Ascending aorta (tissue), 2 donors: ENCODE measurements around the gene RSL24D1. TPM values are rescaled to one million over a fixed set of nuclear protein-coding genes. Genes with fewer than 3 reads are reported as not detected.

Experiments used
- DNase-seq, 2 donors: peaks; one replicate each; pipeline ENCODE4 v3.0.0-alpha.2; 2019; ENCODE audit warnings: low spot score in 2 of 2
- H3K27ac ChIP-seq, 2 donors: fragments of 200-600 bp; sonication (generic); one replicate each; pipeline ENCODE4 v1.5.1; 2016 to 2017; ENCODE audit warnings: mild to moderate bottlenecking in 1 of 2
- H3K27me3 ChIP-seq: fragments of 200-600 bp; sonication (generic); one replicate; pipeline ENCODE4 v1.5.1; 2017
- H3K36me3 ChIP-seq, 2 donors: fragments of 200-600 bp; sonication (generic); one replicate each; pipeline ENCODE4 v1.5.1; 2016
- H3K4me1 ChIP-seq, 2 donors: fragments of 200-600 bp; sonication (generic); one replicate each; pipeline ENCODE4 v1.5.1; 2016 to 2017; ENCODE audit warnings: mild to moderate bottlenecking in 1 of 2
- H3K4me3 ChIP-seq, 2 donors: fragments of 200-600 bp; sonication (generic); one replicate each; pipeline ENCODE4 v1.5.1; 2016 to 2017; ENCODE audit warnings: mild to moderate bottlenecking in 1 of 2
- H3K9me3 ChIP-seq, 2 donors: fragments of 200-600 bp; sonication (generic); one replicate each; pipeline ENCODE4 v1.5.1; 2016
- CTCF ChIP-seq, 3 experiments: fragments of 200-600 bp in 2 of 3; fragments of 450-650 bp in 1 of 3; sonication (generic) in 2 of 3; IDR thresholded peaks; one replicate each; pipeline ENCODE4 v1.5.1; 2016 to 2019; ENCODE audit warnings: antibody characterized with exemption in 3 of 3, mild to moderate bottlenecking in 1 of 3, moderate library complexity in 1 of 3
- intact Hi-C: fragments of 100-400 bp; cut with DNase I; formaldehyde crosslinking; loops from one replicate; pipeline ENCODE4 v1.15.1; 2023
- total RNA-seq: library from RNA; depleted of rRNA; stranded (reverse); fragments of >200 nt; gene quantifications from one replicate; pipeline ENCODE4 v1.1.0, GENCODE V29; 2016

Gene RSL24D1
- total RNA-seq, 1 donor from 2014 or later, result 15.3 TPM

- Histone ChIP-seq H3K9me3 (no peaks in the 10 kb centered on the region), H3K4me3 (no peak overlapping the region), H3K4me1 (no peaks in the 10 kb centered on the region), H3K36me3 (no peaks in the 10 kb centered on the region), H3K27me3 (no peaks in the 10 kb centered on the region), H3K27ac (no peak overlapping the region)
- TF ChIP-seq CTCF (IDR thresholded peaks at IDR 0.05), result no peak
- DNase-seq, result no peak
- intact Hi-C loops, result no loop called here
These were observed 42.8 kb upstream of the RSL24D1 start for GRCh38 chr15:55239440-55240124.

GRCh38 chr15:55238877-55239276, 42.1 kb upstream of the RSL24D1 start:
- no peaks in the 10 kb centered on the region for H3K4me1 ChIP-seq
- TF ChIP-seq CTCF (IDR thresholded peaks at IDR 0.05), result no peak
- H3K27me3 ChIP-seq, result no peaks in the 10 kb centered on the region
- H3K9me3 ChIP-seq, result no peaks in the 10 kb centered on the region
- H3K27ac ChIP-seq, result no peak overlapping the region
- DNase-seq, result no peak
- H3K36me3 ChIP-seq, result no peaks in the 10 kb centered on the region
- intact Hi-C loops, result no loop called here
- H3K4me3 ChIP-seq, result no peak overlapping the region

- Histone ChIP-seq H3K27ac (no peak overlapping the region), H3K9me3 (no peaks in the 10 kb centered on the region), H3K27me3 (no peaks in the 10 kb centered on the region), H3K4me3 (no peak overlapping the region), H3K36me3 (no peaks in the 10 kb centered on the region), H3K4me1 (no peaks in the 10 kb centered on the region)
- DNase-seq, result no peak
- intact Hi-C loops, result no loop called here
- no peak for TF ChIP-seq CTCF (IDR thresholded peaks at IDR 0.05)
These were observed 40.7 kb upstream of the RSL24D1 start for GRCh38 chr15:55237219-55238130.

- TF ChIP-seq CTCF (IDR thresholded peaks at IDR 0.05), result no peak
These were observed 38.9 kb upstream of the RSL24D1 start for GRCh38 chr15:55235546-55236036.

GRCh38 chr15:55234800-55235104, 38.0 kb upstream of the RSL24D1 start:
- no peaks in the 10 kb centered on the region for H3K27me3 ChIP-seq
- no peak for TF ChIP-seq CTCF (IDR thresholded peaks at IDR 0.05)

More at GRCh38 chr15:55235546-55236036, 38.9 kb upstream of the RSL24D1 start:
- intact Hi-C loops, result no loop called here
- no peak overlapping the region for H3K4me3 ChIP-seq
- H3K36me3 ChIP-seq, result no peaks in the 10 kb centered on the region
- no peaks in the 10 kb centered on the region for H3K9me3 ChIP-seq
- H3K27me3 ChIP-seq, result no peaks in the 10 kb centered on the region
- DNase-seq, result no peak
- H3K27ac ChIP-seq, result no peak overlapping the region
- H3K4me1 ChIP-seq, result no peaks in the 10 kb centered on the region

More at GRCh38 chr15:55234800-55235104, 38.0 kb upstream of the RSL24D1 start:
- intact Hi-C loops, result no loop called here
- no peak for DNase-seq
- Histone ChIP-seq H3K9me3 (no peaks in the 10 kb centered on the region), H3K27ac (no peak overlapping the region), H3K4me1 (no peaks in the 10 kb centered on the region), H3K4me3 (no peak overlapping the region), H3K36me3 (no peaks in the 10 kb centered on the region)
